T-helper 9 cell (primary cell): ENCODE measurements around the gene POLA1.
"Not testable (repeated sequence)": the region's sequence is repeated elsewhere in the genome, so short reads cannot be mapped to it uniquely, and the experiment has no call there.

Experiments used
- DNase-seq: peaks from one replicate; pipeline ENCODE4 v3.0.0-alpha.2; 2020

POLA1 gene

DNA sequence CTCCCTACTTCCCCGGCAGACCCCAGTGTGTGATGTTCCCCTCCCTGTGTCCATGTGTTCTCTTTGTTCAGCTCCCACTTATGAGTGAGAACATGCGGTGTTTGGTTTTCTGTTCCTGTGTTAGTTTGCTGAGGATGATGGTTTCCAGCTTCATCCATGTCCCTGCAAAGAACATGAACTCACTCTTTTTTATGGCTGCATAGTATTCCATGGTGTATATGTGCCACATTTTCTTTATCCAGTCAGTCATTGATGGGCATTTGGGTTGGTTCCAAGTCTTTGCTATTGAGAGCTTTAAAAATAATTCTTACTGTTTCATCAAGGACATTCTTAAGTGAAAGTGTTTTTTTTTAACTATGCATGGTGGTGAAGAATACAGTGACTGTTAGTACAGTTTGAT lies 126.1 kb downstream of the POLA1 start:
- DNase-seq = not testable (repeated sequence)

DNA sequence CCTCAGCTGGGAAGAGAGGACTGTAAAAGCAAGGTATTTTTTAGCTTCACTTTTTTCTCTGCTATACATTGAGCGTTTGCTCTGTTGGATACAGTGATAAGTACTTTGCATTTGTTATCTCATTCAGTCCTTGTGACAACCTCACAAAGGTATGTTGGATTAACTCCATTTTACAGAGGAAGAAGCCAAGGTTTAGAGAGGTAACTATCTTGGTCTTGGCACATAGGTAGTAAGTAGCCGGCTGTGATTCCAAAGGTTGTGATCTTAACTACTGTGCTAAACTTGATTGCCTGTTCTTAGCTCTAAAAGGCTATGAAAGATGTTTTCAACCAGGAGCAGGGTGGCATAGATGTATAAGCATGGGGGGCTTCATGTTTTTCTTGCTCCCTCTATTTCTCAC lies 134.4 kb downstream of the POLA1 start:
- DNase-seq = no peak

DNA sequence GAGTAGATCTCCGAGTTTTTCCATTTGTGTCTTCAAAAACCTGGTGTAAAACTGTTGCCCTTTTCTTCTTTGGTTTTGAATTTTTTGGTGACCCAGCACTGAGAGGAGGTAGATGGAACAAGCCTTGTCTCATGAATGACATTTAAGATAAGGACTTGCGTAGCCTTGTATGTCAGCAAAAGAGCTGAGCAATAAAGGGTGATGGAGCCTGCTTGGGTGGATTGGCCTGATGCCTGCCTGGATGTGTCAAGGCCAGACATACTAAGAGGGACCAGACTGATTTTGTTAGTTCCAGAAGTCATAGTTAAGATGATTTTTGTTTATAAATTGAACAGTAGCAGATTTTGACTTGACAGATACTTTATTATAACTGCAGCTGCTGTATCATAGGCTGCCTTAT lies 134.9 kb downstream of the POLA1 start:
- DNase-seq = no peak

DNA sequence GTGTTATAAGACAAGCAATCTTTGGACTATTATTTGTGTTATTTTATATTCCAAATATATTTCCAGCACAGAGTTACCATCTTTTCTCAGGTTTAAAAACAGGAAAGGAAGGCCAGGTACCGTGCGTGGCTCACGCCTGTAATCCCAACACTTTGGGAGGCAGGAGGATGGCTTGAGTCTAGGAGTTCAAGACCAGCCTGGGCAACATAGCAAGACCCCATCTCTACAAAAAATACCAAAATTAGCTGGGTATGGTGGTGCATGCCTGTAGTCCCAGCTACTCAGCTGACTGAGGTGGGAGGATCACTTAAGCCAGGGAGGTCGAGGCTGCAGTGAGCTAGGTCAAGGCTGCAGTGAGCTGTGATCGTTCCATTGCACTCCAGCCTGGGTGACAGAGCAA lies 140.0 kb downstream of the POLA1 start:
- no peak for DNase-seq

DNA sequence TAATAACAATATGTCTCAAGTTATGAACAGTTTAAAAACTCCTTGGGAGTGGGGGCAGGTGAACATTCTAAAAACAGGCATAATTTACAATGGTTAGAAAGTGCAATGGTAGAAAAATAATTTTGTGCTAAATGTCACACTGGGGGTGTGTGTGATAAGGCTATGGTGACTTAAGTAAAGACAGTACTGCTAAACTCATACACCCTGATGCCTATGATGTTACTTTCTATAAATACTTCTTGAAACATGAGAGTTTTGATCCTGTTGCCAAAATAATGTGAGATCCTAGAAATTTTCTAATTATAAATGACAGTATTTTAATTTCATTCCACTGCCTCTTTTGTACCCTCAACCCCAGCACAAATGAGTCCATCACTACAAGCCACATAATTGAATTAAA lies 144.2 kb downstream of the POLA1 start:
- no peak for DNase-seq

DNA sequence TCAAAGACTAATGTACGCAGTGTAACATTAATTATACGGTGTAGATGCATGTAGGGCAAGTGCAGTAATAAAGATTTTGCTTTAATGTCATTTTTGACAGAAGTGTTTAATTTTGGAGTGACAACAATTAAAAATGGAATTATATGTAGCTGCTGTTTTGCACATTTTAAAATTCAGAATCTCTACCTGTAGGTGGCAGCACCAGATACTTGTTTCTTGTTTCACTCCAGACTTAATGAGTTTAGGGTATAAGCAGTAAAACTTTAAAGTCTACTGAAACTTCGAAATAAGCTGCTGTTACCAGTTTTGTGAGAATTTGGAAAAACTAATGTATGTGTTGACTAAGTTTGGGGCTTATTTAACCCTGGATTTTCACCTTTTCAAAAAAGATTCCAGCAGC lies 144.9 kb downstream of the POLA1 start:
- no peak for DNase-seq

DNA sequence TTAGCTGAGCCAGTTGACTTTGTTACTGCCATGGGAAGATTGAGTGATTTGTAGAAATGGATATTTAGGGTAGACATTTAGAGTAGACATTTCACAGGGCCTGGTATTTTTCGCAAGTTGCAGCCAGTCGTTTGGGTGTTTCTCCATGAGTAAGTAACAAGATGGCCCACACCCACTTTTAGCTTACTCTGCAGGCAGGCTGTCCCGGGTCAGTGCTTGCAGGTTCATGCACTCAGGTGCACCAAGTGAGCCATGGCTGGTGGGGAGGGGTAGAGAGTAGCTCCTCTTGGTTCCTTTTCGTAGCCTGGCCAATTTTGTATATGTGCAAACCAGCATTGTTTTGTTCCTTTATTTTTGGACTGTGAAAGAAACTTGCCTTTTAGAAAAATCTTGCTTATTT lies 145.6 kb downstream of the POLA1 start:
- no peak for DNase-seq

GRCh38 chrX:24842486-24842885 lies 148.8 kb downstream of the POLA1 start:
- no peak for DNase-seq

- DNase-seq = no peak
These were observed 152.9 kb downstream of the POLA1 start for GRCh38 chrX:24846550-24847150.

DNA sequence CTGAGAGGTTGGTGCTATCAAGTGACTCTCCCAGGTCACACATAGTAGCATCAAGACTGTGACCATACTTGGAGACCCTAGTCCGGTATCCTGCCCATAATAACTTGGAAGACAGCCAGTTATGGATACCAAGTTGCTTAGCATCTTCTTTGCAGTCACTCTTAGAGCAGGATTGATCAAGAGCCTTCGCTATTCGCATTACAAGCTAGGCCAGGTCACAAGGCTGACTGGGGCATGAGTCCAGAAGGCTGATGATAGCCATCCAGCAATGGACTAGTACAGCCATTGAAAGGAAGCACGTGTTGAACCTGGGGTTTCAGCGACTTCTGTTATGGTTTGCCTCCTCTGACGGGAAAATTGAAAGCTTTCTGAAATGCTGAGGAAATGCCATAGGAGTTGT lies 157.6 kb downstream of the POLA1 start:
- DNase-seq = no peak

DNA sequence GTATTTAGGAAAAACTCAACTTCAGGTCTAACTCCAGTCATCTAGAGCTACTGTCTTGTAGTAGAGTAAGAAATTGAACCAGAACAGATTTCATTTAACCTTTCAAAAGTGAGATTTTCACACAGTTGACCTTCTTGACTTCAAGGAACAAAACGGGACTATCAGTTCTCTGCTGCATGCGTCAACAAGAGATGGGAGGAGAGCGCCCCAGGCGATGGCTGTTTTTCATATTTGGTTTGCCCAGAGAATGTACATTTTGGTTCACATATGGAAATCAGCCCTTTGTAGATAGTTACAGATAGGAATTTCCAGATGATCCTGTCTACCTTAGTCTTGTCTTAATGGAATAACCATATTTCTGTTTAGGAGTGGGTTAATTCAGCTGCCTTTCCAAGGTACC lies 158.1 kb downstream of the POLA1 start:
- no peak for DNase-seq

GRCh38 chrX:24858004-24858746 lies 164.5 kb downstream of the POLA1 start:
- no peak for DNase-seq

DNA sequence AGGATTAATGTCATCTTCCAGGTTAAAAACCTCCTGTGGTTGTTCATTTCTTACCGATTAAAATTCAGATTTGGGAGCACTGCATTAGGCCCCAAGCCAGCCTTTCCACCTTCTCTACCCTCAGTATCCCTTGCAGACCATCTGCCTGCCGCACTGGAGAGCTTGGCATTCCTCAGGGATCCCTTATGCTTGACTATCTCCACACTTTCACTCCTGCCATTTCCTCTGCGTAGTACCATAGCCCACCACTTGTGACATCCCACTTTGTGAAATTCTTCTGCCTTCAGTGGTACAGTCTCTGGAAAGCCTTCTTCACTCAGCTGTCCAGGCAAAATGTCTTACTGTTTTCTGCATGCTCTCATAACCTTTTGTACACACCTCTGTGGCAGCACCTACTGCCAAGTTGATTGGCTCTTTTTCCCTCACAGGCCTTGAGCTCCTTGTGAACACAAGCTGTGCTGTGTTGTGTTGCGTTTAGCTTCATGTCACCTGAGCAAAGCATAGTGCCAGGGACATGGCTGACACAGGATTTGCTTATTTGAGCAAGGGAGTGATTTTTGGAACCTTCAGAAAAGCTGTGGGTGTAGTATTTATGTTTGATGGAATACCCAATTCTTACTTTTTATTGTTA lies 165.6 kb downstream of the POLA1 start:
- DNase-seq = no peak

GRCh38 chrX:24860140-24860539 lies 166.4 kb downstream of the POLA1 start:
- no peak for DNase-seq

- DNase-seq = no peak
These were observed 168.6 kb downstream of the POLA1 start for GRCh38 chrX:24862343-24862742.

DNA sequence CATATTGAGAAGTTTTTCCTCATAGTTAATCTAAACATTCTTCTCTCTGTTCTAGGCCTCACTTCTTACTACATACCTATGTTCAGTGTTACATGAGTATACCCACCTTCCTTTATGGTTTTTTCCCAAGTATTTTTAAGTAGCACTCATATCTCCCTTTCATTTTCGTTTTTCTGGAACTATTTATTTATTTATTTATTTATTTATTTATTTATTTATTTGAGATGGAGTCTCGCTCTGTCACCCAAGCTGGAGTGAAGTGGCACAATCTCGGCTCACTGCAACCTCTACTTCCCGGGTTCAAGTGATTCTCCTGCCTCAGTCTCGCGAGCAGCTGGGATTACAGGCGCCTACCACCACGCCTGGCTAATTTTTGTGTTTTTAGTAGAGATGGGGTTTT lies 170.1 kb downstream of the POLA1 start:
- DNase-seq = not testable (repeated sequence)

GRCh38 chrX:24870143-24870542 lies 176.4 kb downstream of the POLA1 start:
- no peak for DNase-seq

DNA sequence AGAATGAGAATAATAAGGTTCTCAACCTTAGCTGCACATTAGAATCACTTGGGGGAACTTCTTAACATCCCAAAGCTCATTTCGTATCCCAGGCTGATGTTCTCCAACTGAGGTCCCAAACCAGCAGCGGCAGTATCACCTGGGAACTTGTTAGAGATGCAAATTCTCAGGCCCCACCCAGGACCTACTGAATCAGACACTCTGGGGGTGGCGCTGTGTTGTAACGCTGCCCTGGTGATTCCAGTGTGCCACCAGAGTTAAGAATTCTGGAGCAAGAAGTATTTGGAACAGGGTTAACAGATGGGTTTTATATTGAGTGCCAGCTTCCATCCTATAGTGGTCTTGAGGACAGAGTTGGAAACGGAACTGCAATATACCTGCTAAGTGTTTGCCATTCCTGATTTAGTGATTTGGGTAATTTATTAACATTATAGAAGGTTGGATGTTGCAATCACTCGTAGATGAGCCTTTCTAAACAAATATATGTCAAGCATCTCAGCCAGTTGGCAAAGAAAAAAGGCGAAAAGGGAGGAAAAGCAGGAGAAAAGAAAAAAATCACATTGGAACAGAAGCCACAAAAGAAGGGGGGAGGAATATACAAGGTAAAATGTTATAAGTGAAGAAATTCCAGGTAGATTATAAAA lies 181.0 kb downstream of the POLA1 start:
- no peak for DNase-seq

- no peak for DNase-seq
These were observed 183.0 kb downstream of the POLA1 start for GRCh38 chrX:24876530-24877287.

GRCh38 chrX:24877288-24877664 lies 183.6 kb downstream of the POLA1 start:
- no peak for DNase-seq

- DNase-seq = no peak
These were observed 184.3 kb downstream of the POLA1 start for GRCh38 chrX:24877854-24878650.

GRCh38 chrX:24879679-24880078 lies 186.0 kb downstream of the POLA1 start:
- no peak for DNase-seq
